COLO668 (cell line): Measurements from ENCODE around the gene USP34.
"Not testable (repeated sequence)": the region's sequence is repeated elsewhere in the genome, so short reads cannot be mapped to it uniquely, and the experiment has no call there.

Source experiments
- DNase-seq: peaks from one replicate; lab custom pipeline; 2025; ENCODE audit not compliant: unreplicated experiment; lab: John Stamatoyannopoulos, UW

Gene USP34

DNA sequence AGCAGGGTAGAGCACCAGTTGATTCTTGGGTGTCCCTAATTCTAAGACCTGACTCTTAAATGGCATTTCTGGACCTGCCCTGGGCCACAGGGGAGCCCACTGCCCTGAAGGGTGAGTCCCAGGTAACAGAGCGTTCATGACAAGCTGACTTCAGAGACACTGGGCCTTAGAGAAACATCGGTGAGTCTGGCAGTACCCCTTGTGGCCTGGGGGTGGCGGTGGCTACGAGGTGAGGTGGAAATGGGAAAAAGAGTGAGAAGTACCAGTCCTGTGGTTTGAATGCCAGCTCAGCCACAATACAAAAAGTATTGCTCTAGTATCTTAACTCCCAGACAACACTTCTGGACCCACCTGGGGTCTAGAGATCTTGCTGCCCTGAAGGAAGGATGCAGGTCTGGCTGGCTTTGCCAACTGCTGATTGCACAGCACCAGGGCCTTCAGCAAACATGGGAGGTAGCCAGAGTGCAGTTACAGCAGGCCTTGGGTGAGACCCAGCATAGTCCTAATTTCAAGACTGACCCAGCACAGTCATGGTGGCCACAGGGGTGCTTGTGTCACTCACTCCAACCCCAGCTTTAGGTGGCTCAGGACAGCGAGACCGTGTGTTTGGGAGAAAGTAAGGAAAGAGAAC lies 44.5 kb downstream of the USP34 start:
- peak; percentile 44 for DNase-seq

DNA sequence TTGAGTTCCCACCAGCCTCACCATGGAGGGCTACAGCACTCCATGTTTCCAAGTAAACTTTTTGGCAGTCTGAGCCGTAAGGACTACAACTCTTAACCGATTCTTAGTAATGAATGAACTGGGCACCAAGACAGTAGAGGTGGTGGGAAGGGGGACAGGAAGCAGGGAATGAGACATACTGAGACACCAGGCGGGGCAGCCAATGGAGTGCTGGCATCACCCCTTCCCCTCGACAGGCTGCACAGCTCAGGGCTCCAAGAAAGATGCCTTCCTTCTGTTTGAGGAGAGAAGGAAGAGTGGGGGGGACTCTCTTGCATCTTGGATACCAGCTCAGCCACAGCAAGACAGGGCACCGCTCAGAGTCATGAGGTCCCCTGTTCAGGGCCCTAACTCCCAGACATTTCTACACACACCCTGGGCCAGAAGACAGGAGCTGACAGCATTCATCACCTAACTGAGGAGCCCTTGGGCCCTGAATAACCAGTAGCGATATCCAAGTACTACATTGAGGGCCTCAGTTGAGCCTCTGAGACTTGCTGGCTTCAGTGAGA lies 45.2 kb downstream of the USP34 start:
- no peak for DNase-seq

DNA sequence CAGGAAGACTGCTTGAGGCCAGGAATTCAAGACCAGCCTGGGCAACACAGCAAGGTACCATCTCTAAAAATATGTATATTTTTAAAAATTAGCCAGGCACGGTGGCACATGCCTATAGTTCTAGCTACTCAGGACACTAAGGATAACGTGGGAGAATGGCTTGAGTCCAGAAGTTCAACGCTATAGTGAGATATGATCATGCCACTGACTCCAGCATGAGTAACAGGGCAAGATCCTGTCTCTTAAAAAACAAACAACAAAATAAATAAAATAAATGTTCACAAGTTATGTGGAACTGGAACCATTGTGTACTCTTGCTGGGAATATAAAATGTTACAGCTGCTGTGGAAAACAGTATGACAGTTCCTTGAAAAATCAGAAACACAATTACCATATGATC lies 47.2 kb downstream of the USP34 start:
- no peak for DNase-seq

DNA sequence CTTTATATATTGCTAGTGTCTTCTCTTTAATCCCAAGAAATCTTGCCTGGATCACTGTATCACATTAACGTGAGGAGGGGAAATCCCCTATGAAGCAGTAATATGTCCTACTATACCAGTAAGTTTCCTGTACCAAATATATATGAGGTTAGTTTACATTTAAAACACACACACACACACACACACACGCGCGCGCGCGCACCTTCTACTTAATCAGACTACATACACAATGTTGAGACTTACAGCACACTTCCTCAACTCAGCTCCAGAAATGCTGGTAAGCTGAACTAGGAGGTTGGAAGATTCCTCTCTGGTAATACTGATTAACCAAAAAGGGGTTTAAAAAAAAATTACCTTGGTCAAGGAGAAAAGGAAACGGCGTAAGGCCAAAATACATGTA lies 49.3 kb downstream of the USP34 start:
- no peak for DNase-seq

DNA sequence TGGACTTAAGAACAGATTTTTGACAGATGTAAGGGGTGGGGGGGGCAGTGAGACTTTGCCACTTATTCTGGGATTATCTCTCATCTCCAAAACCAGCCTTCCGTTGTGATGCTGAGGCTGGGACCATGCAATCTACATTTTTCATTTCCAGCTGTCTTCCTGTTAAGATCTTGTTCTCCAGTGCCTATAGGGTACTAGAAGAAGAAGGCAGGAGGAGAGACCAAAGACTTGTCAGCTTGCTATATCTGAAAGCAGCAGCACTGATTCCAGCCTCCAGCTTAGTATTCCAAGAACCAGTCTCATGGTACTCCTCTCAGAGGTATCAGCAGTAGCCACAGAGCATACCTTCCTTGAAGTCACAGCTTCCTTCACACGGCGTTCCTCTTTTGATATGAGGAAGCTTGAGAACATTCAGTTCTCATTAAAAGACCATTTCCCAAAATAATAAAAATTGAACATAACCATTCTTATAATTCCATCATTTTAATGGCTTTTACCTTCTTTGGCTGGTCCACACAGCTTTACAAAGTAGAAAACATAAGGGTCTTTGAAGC lies 49.8 kb downstream of the USP34 start:
- no peak for DNase-seq

DNA sequence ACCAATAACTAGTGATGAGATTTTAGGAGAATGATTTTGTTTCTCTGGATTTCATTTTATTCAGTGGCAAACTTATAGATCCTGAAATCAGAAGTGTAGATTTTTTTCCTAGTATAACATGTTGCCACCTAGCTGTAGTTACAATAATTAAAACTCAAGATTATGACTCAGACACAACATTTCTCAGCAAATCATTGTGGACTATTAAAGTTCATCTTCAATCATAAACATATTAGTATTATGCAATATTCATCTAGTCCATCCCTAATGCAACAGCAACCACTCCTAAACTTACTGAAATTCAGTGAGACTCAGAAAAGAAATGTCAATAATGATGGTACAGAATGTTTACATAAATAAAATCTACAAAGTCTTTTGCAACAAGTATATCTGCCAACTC lies 51.3 kb downstream of the USP34 start:
- no peak for DNase-seq

DNA sequence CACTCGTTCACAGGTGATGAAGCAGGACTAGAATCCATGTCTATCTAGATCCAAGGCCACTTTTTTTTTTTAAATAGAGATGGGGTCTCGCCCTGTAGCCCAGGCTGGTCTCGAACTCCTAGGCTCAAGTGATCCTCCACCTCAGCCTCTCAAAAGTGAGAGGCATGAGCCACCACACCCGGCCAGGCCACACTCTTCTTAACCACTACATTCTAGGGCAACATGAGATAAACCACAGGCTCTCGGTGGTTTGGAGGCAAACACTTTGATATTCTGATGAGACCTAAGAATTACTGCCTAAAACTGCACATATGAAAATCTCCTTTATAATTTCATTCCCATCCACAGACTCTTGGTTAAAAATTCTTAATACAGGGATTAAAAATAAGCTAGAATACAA lies 51.8 kb downstream of the USP34 start:
- DNase-seq, result no peak

DNA sequence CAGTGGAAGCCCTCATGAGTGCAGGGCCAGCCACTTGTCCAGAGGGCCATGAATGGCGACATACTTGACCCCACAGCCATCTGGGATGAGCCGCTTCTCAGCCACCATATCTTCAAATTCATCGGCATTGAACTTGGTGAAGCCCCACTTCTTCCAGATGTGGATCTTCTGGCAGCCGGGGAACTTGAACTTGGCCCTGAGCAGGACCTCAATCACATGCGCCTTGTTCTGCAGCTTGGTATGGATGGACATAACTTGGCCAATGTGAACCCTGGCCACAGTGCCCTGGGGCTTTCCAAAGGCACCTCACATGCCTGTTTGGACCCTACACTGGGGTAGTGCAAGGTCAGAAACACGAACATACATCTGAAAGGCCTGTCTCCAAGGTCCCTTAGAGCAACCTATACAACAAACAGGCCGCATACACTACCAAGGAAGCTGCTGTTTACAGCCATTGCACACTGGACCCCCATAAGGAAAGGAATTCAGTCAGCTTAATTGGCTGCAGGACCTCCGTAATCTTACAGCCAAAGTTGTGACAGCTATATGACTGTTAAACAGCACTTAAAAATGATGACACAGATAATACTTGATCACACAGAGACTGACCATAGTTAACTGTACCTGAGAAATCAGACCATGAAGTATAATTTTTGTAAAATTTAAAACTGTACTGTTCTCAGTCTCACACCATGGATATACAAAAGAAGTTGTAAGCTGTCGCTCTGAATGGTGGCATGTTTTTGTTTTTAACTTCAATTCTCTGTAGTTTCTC lies 53.8 kb downstream of the USP34 start:
- DNase-seq, result no peak

DNA sequence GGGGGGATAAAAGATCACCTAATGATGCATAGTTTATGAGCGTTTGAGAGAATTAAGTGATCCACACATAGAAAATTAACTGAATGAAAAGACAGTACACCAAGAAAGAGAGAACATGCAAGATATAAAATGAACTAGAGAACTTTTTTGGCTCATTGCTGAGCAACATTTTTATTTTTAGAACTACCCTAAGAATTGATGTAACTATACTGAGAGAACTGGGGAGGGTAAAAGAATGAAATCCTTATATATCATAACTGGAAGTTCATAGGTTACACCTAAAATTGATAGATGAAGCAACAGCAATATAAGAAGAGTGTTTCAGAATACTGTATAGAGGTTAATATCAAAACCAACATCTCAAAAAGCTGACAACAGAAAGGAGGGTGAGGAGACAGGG lies 55.6 kb downstream of the USP34 start:
- DNase-seq, result no peak

DNA sequence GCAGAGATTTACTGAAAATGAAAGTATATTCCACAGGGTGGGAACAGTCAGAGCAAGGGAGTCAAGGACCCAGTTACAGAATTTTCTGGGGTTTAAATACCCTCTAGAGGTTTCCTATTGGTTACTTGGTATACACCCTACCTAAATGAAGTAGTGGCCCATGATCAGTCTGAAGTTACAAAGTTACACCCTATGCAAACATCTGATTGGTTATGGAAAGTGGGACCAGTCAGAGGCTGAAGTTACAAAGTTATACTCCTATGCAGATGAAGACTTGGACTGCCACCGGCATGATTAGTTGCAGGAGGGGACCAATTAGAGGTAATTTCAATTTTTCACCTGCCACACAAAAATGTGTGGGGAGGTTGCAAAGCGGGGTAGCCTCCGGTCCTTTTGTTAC lies 56.2 kb downstream of the USP34 start:
- DNase-seq, result no peak

DNA sequence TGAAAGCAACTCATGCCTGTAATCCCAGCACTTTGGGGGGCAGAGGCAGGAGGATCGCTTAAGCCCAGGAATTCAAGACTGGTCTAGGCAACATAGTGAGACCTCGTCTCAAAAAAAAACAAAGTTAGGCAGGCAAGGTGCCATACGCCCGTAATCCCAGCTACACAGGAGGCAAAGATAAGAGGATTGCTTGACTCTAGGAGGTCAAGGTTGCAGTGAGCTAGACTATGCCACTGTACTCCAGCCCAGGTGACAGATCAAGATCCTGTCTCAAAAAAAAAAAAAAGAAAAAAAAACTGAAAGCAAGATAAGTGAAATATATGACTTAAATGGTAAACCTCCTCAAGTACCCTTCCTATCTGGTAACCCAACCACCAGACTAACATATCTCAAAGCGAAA lies 59.8 kb downstream of the USP34 start:
- DNase-seq, result no peak

DNA sequence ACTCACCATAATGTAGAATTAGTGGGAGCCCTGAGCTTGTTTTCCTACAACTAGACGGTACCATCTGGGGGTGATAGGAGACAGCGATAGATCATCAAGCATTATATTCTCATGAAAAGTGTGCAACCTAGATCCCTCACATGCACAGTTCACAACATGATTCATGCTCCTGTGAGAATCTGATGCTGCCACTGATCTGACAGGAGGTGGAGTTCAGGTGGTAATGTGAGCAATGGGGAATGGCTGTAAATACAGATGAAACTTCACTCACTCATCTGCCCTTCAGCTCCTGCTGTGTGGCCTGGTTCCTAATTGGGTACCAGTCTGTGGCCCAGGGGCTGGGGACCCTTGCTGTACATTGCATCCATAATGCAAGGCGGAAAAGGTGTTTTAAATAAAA lies 60.7 kb downstream of the USP34 start:
- DNase-seq, result no peak

DNA sequence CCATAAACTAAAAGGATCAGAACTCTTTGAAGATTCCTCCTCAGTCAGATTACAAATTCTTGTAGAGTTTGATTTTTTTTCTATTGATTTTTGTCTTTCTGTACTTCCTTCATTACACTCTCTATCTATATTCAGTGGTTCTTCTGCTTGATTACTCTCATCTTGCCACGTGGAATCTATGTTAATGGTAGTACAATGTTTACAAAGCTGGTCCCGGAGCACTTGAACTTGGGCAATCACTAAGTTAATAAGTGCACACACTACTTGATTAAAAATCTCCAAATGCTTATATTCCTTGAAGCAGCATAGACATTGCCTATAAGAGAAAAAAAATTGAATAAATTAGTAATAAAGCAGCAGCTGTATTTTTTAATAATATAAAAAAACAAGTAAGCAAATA lies 65.1 kb downstream of the USP34 start:
- no peak for DNase-seq

DNA sequence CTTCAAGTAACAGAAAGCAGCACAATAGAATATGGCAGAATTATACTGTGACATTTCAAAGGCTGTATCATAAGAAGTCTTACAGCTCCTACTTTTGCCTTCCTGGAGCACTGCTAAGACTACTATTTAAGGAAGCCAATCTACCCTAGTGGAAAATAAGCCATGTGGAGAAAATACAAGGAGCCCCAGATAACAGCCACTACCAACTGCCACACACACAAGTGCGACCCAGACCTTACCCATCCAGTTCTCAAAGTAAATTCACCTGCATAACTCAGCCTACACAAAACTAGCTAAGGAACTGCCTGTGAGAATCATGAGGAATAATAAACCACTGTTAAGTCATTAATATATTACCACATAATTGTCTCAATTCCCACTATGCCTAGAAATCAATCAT lies 66.4 kb downstream of the USP34 start:
- DNase-seq, result no peak

DNA sequence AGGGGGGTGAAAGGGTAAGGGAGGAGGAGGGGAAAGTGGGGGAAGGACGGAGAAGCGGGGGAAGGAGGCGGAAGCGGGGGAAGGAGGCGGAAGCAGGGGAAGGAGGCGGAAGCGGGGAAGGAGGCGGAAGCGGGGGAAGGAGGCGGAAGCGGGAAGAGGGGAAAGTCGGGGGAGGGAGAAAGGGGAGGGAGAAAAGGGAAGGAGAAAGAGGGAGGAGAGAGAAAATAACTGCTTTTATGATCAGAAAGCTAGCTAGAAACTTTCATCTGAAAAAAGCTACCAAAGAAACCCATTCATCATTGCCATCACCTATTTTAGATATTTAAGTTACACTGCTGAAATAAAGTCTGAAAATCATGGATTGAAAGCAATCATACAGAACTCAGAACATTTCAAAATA lies 72.5 kb downstream of the USP34 start:
- no peak for DNase-seq

DNA sequence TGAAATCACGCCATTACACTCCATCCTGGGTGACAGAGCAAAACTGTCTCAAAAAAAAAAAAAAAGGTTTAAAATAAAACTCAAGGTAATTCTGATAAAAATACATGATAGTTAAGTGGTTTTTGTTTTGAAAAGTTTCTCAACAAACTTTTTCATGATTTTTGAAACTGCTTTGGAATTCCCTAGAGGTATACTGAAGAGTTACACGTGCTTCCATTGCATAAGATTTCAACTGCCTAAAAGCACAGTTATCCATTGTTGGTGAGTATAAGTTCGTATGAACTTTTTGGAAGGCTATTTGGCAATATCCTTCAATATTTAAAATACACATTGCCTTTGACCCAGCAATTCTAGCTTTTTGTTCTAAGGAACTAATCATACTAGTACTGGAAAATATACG lies 74.9 kb downstream of the USP34 start:
- no peak for DNase-seq

DNA sequence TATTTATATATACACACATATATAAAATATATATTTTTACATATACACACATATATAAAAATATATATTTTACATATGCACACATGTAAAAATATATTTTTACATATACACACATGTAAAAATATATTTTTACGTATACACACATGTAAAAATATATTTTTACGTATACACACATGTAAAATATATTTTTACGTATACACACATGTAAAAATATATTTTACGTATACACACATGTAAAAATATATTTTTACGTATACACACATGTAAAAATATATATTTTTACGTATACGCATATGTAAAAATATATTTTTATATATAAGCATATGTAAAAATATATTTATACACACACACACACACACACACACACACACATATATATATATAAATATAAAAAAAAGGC lies 83.3 kb downstream of the USP34 start:
- not testable (repeated sequence) for DNase-seq

DNA sequence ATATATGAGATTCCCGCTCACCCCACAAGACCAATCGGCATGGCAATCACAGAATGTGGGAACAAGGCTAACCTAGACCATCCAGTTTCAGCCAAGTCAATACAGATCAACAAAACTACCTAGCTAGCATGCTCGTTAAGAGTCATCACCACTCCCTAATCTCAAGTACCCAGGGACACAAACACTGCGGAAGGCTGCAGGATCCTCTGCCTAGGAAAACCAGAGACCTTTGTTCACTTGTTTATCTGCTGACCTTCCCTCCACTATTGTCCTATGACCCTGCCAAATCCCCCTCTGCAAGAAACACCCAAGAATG lies 90.0 kb downstream of the USP34 start:
- not testable (repeated sequence) for DNase-seq

DNA sequence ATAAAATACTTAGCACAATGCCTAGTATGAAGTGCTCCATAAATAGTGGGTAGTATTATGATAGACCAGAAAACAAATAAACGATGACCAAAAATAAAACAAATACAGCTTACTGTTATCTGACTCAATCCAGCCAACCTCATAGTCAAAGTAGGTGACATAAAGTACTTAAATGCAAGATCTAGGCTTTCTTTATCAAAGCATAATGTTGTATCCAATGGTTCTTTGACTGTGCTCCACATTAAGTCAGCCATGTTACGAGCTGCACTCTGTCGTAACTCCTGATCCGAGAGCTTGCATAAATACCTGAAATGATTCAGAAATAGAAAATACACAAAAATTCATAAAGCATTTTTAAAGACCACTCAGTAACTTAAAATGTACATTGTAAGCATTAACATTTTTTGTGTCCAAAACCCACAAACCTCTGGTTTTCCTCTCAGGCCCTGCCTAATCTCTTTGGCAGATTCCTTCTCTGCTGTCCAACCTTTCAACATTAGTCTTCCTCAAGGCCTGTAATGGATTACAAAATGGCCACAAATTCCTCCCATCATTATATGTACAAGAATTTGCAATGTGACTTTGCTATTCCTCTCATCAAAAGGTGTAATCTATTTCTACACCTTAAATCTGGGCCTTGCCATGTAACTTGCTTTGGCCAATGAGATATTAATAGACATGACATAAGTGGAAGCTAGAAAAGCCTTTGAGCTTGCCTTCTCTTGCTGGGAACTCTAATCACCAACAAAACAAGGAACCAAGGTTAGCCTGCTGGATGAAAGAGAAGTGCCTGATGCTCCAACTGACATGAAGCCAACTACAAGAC lies 90.6 kb downstream of the USP34 start:
- DNase-seq, result no peak

DNA sequence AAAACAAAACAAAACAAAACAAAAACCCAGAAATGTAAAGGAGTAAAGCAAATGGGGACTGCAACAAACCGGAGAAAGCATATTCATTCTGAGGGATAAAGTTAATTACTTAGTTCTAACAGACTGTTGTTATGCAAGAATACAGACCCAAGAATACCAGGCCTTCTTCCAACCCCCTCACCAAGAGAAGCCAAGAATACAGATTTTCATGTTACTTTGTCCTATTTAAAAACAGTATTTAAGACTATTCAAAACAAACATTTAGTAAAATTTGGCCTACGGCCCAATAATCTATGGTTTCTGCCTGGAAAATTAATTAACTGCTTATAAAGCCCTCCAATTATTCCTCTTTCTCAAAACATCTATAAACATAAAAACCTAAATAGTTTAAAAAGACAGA lies 91.4 kb downstream of the USP34 start:
- DNase-seq, result no peak

DNA sequence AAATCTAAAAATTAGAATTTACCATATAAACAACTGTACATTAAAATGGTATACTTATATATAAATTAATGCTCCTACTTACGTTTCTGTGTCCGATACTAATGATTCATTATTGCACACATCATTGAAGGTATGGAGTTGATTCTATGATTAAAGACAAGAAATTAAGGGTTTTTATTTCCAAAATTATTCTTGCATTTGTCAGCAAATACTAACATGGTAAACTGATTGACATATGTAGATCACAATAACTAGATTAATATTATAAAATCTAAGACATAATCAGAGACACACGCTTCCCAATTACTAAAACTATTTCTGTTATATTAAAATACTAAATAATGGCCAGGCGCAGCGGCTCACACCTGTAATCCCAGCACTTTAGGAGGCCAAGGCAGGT lies 92.6 kb downstream of the USP34 start:
- no peak for DNase-seq

DNA sequence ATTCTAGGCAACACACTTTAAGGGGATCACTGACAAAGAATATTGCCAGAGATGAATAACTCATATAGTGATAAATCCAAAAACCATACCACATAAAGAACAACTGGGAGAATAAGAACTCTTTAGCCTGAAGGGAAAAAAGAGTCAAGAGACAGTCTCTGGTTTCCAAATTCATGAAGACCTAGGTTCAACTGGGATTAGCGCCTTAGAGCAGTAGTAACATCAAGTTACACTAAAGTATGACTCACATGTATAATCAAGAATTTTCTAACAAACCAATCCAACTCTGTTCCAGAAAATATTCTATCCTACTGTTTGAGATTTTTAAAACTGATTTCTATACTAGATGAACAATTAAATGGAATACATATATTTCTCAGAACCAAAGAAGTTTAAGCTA lies 93.8 kb downstream of the USP34 start:
- DNase-seq, result no peak
